Measurements from ENCODE around the gene MTHFD1L.

DNA sequence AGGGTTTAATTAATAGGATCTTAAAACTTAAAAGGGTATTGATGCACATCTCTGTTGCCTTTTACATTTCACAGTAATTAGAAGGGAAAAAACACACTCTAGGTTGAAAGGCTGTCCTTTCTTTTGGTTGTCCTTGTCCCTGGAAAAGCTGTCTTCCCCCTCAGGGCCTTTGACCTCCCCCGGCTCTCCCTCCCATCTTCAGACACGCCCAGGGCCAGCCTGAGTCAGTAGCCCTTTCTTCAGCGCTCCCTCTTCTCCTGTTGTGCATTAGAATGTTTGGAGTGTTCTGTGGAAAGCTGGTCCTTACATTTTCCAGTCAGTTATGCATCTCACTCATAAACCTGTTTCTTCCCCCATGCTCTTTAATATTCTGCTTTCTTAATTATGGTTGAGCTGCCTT lies 157.0 kb downstream of the MTHFD1L start:
- TF ChIP-seq TAF1 (IDR thresholded peaks at IDR 0.05; ENCODE audit: borderline replicate concordance, insufficient read depth, low read length) (no peak), POLR2AphosphoS5 (IDR thresholded peaks at IDR 0.05; ENCODE audit: low read depth, low read length) (no peak), SIN3A (IDR thresholded peaks at IDR 0.05; ENCODE audit: borderline replicate concordance, insufficient read depth, low read length) (no peak)
- TF ChIP-seq, protein P1, sequence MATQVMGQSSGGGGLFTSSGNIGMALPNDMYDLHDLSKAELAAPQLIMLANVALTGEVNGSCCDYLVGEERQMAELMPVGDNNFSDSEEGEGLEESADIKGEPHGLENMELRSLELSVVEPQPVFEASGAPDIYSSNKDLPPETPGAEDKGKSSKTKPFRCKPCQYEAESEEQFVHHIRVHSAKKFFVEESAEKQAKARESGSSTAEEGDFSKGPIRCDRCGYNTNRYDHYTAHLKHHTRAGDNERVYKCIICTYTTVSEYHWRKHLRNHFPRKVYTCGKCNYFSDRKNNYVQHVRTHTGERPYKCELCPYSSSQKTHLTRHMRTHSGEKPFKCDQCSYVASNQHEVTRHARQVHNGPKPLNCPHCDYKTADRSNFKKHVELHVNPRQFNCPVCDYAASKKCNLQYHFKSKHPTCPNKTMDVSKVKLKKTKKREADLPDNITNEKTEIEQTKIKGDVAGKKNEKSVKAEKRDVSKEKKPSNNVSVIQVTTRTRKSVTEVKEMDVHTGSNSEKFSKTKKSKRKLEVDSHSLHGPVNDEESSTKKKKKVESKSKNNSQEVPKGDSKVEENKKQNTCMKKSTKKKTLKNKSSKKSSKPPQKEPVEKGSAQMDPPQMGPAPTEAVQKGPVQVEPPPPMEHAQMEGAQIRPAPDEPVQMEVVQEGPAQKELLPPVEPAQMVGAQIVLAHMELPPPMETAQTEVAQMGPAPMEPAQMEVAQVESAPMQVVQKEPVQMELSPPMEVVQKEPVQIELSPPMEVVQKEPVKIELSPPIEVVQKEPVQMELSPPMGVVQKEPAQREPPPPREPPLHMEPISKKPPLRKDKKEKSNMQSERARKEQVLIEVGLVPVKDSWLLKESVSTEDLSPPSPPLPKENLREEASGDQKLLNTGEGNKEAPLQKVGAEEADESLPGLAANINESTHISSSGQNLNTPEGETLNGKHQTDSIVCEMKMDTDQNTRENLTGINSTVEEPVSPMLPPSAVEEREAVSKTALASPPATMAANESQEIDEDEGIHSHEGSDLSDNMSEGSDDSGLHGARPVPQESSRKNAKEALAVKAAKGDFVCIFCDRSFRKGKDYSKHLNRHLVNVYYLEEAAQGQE (IDR thresholded peaks at IDR 0.05; ENCODE audit: insufficient read depth in 1 of 2, low read depth in 2 of 2, low read length in 2 of 2) = no peak
